SK-N-SH (cell line): ENCODE data around the gene MAU2. TPM values are rescaled to one million over a fixed set of nuclear protein-coding genes. Genes with fewer than 3 reads are reported as not detected.
"Not testable (repeated sequence)": the region's sequence is repeated elsewhere in the genome, so short reads cannot be mapped to it uniquely, and the experiment has no call there.

Experiments
- CTCF ChIA-PET: fragments of 300-600, 350-600 bp; formaldehyde crosslinking; extraction: SDS; loops from one replicate; lab custom pipeline; 2021; lab: Yijun Ruan, JAX
- POLR2A ChIA-PET: fragments of 350-600 bp; sonication (Branson Sonifier 250); formaldehyde crosslinking; extraction: SDS; loops from one replicate; lab custom pipeline; 2020; ENCODE audit warnings: antibody characterized with exemption, inconsistent platforms; lab: Yijun Ruan, JAX
- DNase-seq: peaks from one replicate; pipeline ENCODE4 v3.0.0; 2012
- H2AFZ ChIP-seq: fragments of 200-600 bp; sonication (generic); 2 replicates; pipeline ENCODE4 v1.8.1; 2016; ENCODE audit warnings: antibody characterized with exemption, mild to moderate bottlenecking, low read depth
- H3F3A ChIP-seq: fragments of 200-600 bp; sonication (generic); replicated peaks from 2 replicates; pipeline ENCODE3; 2016; ENCODE audit warnings: antibody characterized with exemption, mild to moderate bottlenecking; ENCODE audit not compliant: insufficient read depth
- H3K27ac ChIP-seq, 2 experiments: fragments of 200-500 bp in 1 of 2; fragments of 200-600 bp in 1 of 2; sonication (Bioruptor generic) in 1 of 2; sonication (generic), shearing (Covaris generic) in 1 of 2; 2 replicates each; pipeline versions ENCODE4 v1.5.1 to v1.6.1; 2014 to 2016; ENCODE audit warnings: low read depth in 2 of 2, inconsistent platforms in 1 of 2, low read length in 1 of 2, mild to moderate bottlenecking in 1 of 2, mixed read lengths in 1 of 2
- H3K27me3 ChIP-seq: fragments of 200-600 bp; sonication (generic), shearing (Covaris generic); 2 replicates; pipeline ENCODE4 v1.6.1; 2016; ENCODE audit warnings: mixed run types; ENCODE audit not compliant: insufficient read depth
- H3K36me3 ChIP-seq, 2 experiments: fragments of 200-500 bp in 1 of 2; fragments of 200-600 bp in 1 of 2; sonication (Bioruptor generic) in 1 of 2; sonication (generic) in 1 of 2; replicated peaks in 1 of 2; 2 replicates each; pipeline versions ENCODE3 to v1.5.1; 2014 to 2016; ENCODE audit warnings: low read length in 1 of 2, mild to moderate bottlenecking in 1 of 2; ENCODE audit not compliant: insufficient read depth in 2 of 2, control insufficient read depth in 1 of 2
- H3K4me1 ChIP-seq, 2 experiments: fragments of 200-500 bp in 1 of 2; fragments of 200-600 bp in 1 of 2; sonication (Bioruptor generic) in 1 of 2; sonication (generic), shearing (Covaris generic) in 1 of 2; 2 replicates each; pipeline versions ENCODE4 v1.5.1 to v1.6.1; 2014 to 2016; ENCODE audit warnings: low read depth in 1 of 2, low read length in 1 of 2, mixed run types in 1 of 2; ENCODE audit not compliant: insufficient read depth in 2 of 2, control insufficient read depth in 1 of 2
- H3K4me2 ChIP-seq: fragments of 200-600 bp; sonication (generic), shearing (Covaris generic); 2 replicates; pipeline ENCODE4 v1.6.1; 2017; ENCODE audit warnings: mixed run types
- H3K4me3 ChIP-seq, 2 experiments: fragments of 200-500 bp in 1 of 2; fragments of 200-600 bp in 1 of 2; sonication (Bioruptor generic) in 1 of 2; sonication (generic), shearing (Covaris generic) in 1 of 2; 2 replicates each; pipeline versions ENCODE4 v1.5.1 to v1.8.1; 2014 to 2016; ENCODE audit warnings: low read depth in 2 of 2, inconsistent platforms in 1 of 2, low read length in 1 of 2, mild to moderate bottlenecking in 1 of 2, mixed read lengths in 1 of 2, moderate library complexity in 1 of 2
- H3K79me2 ChIP-seq: fragments of 200-600 bp; sonication (generic); 2 replicates; pipeline ENCODE4 v1.8.1; 2017; ENCODE audit warnings: mild to moderate bottlenecking; ENCODE audit not compliant: insufficient read depth
- H3K9ac ChIP-seq: fragments of 200-600 bp; sonication (generic); 2 replicates; pipeline ENCODE4 v1.6.1; 2017; ENCODE audit warnings: mixed run types
- H3K9me2 ChIP-seq: fragments of 200-600 bp; sonication (generic); 2 replicates; pipeline ENCODE4 v1.6.1; 2017; ENCODE audit warnings: mixed run types
- H3K9me3 ChIP-seq: fragments of 200-600 bp; sonication (generic); 2 replicates; pipeline ENCODE4 v1.6.1; 2017; ENCODE audit warnings: mixed run types, mild to moderate bottlenecking, moderate library complexity
- H4K20me1 ChIP-seq: fragments of 200-600 bp; sonication (generic); 2 replicates; pipeline ENCODE4 v1.6.1; 2017; ENCODE audit warnings: mild to moderate bottlenecking, mixed run types; ENCODE audit not compliant: insufficient read depth
- CHD2 ChIP-seq: fragments of 150-350 bp; IDR thresholded peaks from 2 replicates; pipeline ENCODE4 v1.6.1; 2018; ENCODE audit warnings: low read length; ENCODE audit not compliant: partially characterized antibody
- EP300 ChIP-seq, 2 experiments: IDR thresholded peaks; 2 replicates each; pipeline versions ENCODE4 v1.4.0 to v1.6.1; 2012; ENCODE audit warnings: borderline replicate concordance in 1 of 2, low read depth in 1 of 2, low read length in 1 of 2
- EZH2phosphoT487 ChIP-seq: fragments of 200-600 bp; sonication (generic); IDR thresholded peaks from 2 replicates; pipeline ENCODE4 v1.6.1; 2017; ENCODE audit warnings: low read depth, mixed run types, mild to moderate bottlenecking, antibody characterized with exemption, moderate library complexity, borderline replicate concordance
- FOSL2 ChIP-seq: IDR thresholded peaks from 2 replicates; pipeline ENCODE4 v1.4.0; 2012; ENCODE audit warnings: low read depth, mild to moderate bottlenecking, moderate library complexity, borderline replicate concordance
- FOXJ3 ChIP-seq: sonication (generic); formaldehyde crosslinking; IDR thresholded peaks from 2 replicates; pipeline ENCODE4 v1.5.1; 2020; ENCODE audit warnings: mild to moderate bottlenecking, missing genetic modification reagents
- GABPA ChIP-seq: IDR thresholded peaks from 2 replicates; pipeline ENCODE4 v1.4.0; 2012; ENCODE audit warnings: low read depth, mild to moderate bottlenecking
- MAX ChIP-seq: IDR thresholded peaks from 2 replicates; pipeline ENCODE4 v1.4.0; 2012; ENCODE audit warnings: low read depth
- NFIC ChIP-seq: IDR thresholded peaks from 2 replicates; pipeline ENCODE4 v1.4.0; 2012; ENCODE audit warnings: borderline replicate concordance
- NRF1 ChIP-seq: IDR thresholded peaks from 2 replicates; pipeline ENCODE4 v1.6.1; 2012; ENCODE audit warnings: low read depth, mild to moderate bottlenecking, low read length
- POLR2AphosphoS5 ChIP-seq: IDR thresholded peaks from 2 replicates; pipeline ENCODE4 v1.6.1; 2012; ENCODE audit warnings: low read depth, low read length
- REST ChIP-seq: IDR thresholded peaks from 2 replicates; pipeline ENCODE4 v1.6.1; 2012; ENCODE audit warnings: mild to moderate bottlenecking, low read depth, low read length, moderate library complexity
- TAF1 ChIP-seq: IDR thresholded peaks from 2 replicates; pipeline ENCODE4 v1.6.1; 2012; ENCODE audit warnings: low read depth, mild to moderate bottlenecking, low read length, moderate library complexity, borderline replicate concordance
- USF1 ChIP-seq: IDR thresholded peaks from 2 replicates; pipeline ENCODE4 v1.4.0; 2012; ENCODE audit warnings: low read depth, borderline replicate concordance
- USF2 ChIP-seq: fragments of 150-350 bp; IDR thresholded peaks from 2 replicates; pipeline ENCODE4 v1.6.1; 2017; ENCODE audit warnings: antibody characterized with exemption, low read length, low read depth, borderline replicate concordance
- ZBTB33 ChIP-seq: IDR thresholded peaks from 2 replicates; pipeline ENCODE4 v1.4.0; 2012; ENCODE audit warnings: low read depth, borderline replicate concordance
- WGBS: methylation state at CpG from one replicate; pipeline ENCODE4 v1.1.6; 2017; ENCODE audit warnings: low lambda C conversion rate; 5-methylcytosine and 5-hydroxymethylcytosine counted together
- polyA plus RNA-seq, 3 experiments: library from polyadenylated mRNA; depleted of rRNA; stranded (reverse); fragments of >200 nt; gene quantifications; 2 replicates each; pipeline ENCODE4 v1.2.3, GENCODE V29; 2012

The MAU2 gene
- polyA plus RNA-seq, 1 of the 3 experiments (the other 2 are of a cell fraction): 17.6 TPM

- Histone ChIP-seq H4K20me1 (no peaks in the 10 kb centered on the region), H3K9ac (no peak overlapping the region)
- no peak for DNase-seq
- POLR2A ChIA-PET: no interaction called here
- TF ChIP-seq EZH2phosphoT487: no peak
- TF ChIP-seq USF1: no peak
- no peak for TF ChIP-seq POLR2AphosphoS5
- no peak for TF ChIP-seq NRF1
- TF ChIP-seq MAX: no peak
- no peak for TF ChIP-seq TAF1
- TF ChIP-seq FOSL2: no peak
- no peak for TF ChIP-seq NFIC
- no peak for TF ChIP-seq GABPA
- TF ChIP-seq REST: no peak
- TF ChIP-seq FOXJ3 (CRISPR knock-in tag): no peak
- TF ChIP-seq CHD2: no peak
- no peak for TF ChIP-seq USF2
- TF ChIP-seq ZBTB33: no peak
- no peak for TF ChIP-seq EP300 (IDR thresholded peaks at IDR 0.05; ENCODE audit: borderline replicate concordance in 1 of 2, low read depth in 1 of 2, low read length in 1 of 2)
- TF ChIP-seq, all 33 proteins: peak for 0
- Histone ChIP-seq H3F3A (no peaks in the 10 kb centered on the region), H3K9me2 (no peaks in the 10 kb centered on the region), H3K27me3 (no peaks in the 10 kb centered on the region), H2AFZ (no peak overlapping the region), H3K4me2 (no peak overlapping the region), H3K36me3 (peaks cover 30 to 73% of the 10 kb centered on the region in 2 experiments), H3K79me2 (no peaks in the 10 kb centered on the region), H3K4me1 (no peaks in the 10 kb centered on the region), H3K9me3 (no peaks in the 10 kb centered on the region), H3K4me3 (no peak overlapping the region), H3K27ac (no peak overlapping the region)
- 100% methylated on average over 3 of the region's 7 CpGs for WGBS
- CTCF ChIA-PET: interaction anchor here (1.0 to 1.8 kb wide), 2 partner anchors 8 to 141 kb away, joined by 3 to 8 read pairs; no protein-coding TSS in a partner anchor
Observed at GRCh38 chr19:19349365-19349764, 28.7 kb downstream of the MAU2 start.

- H3K9me2 ChIP-seq, H2AFZ ChIP-seq, H3K27ac ChIP-seq, H3K4me1 ChIP-seq, H3K9me3 ChIP-seq, H3F3A ChIP-seq, POLR2A ChIA-PET, DNase-seq, H3K9ac ChIP-seq, H3K79me2 ChIP-seq, H3K4me3 ChIP-seq, H3K4me2 ChIP-seq, H3K27me3 ChIP-seq, H4K20me1 ChIP-seq: not testable (repeated sequence)
- peaks cover 23 to 72% of the 10 kb centered on the region in 2 experiments for H3K36me3 ChIP-seq
- WGBS: 93% methylated on average over 8 of the region's 8 CpGs
- CTCF ChIA-PET: interaction anchor here (1.6 to 5.0 kb wide), 2 partner anchors 8 to 205 kb away, joined by 4 to 39 read pairs; no protein-coding TSS in a partner anchor
Observed at GRCh38 chr19:19350756-19351155, 30.1 kb downstream of the MAU2 start.
